ENCODE data around the gene FCGBP.
"Not testable (repeated sequence)": the region's sequence is repeated elsewhere in the genome, so short reads cannot be mapped to it uniquely, and the experiment has no call there.

The FCGBP gene

DNA sequence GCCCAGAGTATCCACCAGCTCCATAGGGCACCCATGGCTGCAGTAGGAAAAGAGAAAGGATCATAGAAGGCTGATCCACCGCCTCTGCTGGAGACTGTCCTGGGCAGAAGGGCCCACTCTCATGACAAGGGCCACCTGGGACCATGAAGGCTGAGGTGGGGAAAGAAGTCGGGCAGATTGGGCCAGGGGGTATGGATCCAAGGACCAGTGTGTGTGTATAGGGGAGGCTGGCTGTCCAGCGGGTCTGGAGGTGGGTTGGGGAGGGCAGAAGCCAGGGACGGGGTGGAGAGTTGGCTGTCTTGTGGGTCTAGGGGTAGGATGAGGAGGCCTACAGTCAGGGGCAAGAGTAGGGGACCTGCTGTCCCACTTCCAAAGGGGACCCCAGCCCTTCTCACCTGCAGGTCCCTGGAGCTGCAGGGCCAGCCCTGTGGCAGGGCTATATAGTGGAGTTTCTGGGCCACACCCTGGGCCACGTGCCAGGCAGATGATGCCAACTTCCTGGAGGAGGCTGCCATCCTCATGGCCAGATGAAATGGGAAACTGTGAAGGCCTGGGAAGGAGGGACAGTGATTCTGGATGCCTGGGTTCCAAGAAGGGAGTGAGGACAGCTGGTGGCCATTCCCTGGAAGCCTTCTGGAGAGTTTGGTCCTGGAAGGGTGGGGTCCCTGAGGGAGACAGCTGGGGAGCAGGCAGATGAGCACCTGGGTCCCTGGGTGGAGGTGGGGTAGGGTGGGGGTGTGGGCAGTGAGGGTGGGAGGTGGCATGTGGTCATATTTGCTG lies at the start of gene FCGBP:
TSS of gene FCGBP (minus strand) at position 51 of the 780 bp plus-strand sequence.
- peak in 2 of 42 donors; percentile 16 to 34 for DNase-seq
- intact Hi-C loops (cut with DNase I): no loop called here

GRCh38 chr19:39983695-39984300 lies 49.4 kb upstream of the FCGBP start:
- intact Hi-C loops (cut with DNase I): no loop called here
- no peak for DNase-seq

DNA sequence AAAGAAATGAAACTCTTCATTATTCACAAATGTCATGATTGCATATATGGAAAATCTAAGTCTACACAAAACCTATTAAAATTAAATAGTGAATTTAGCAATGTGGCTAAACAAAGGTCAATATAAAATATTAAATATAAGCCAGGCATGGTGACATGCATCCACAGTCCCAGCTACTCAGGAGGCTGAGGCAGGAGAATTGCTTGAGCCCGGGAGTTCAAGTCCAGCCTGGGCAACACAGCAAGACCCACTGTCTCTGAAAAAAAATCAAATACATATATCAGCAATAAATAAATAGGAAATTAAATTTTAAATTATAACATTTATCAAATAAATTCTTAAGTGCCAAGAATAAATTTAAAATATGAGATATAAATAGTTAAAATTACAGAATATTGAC lies 48.4 kb upstream of the FCGBP start:
- peak in 1 of 42 donors; percentile 25 for DNase-seq
- intact Hi-C loops (cut with DNase I): no loop called here

- peak in 1 of 42 donors; percentile 16 for DNase-seq
- intact Hi-C loops (cut with DNase I): no loop called here
Measured at GRCh38 chr19:39974377-39975155, 40.1 kb upstream of the FCGBP start.

DNA sequence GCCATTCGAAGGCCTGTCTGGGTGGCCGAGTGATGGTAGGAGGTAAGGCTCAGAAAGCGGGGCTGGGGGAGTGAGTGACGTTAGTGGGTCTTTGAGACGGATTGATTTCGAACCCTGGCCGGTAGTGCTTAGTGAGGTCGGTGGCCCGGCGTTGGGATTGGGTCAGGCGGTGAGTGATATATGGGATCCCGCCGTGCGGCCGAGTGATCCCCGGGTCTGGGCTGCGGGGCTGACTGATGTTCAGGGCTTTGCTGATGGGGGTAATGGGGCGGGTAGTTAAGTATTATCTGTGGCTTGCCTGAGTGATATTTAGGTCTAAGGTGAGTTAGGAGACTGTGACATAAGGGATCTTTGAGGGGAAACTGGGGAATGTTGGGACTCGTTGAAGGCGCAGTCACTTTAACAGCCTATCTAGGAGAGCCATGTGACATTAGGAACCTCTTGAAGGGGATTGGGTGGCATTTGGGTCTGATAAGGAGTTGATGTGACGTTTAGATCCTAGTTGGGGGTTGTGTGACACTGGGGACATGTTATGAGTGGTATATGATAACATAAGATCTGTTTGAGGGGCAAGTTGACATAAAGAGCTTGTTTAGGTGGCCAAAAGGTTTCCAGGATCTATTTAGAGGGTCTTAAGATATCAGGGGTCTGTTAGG lies 37.1 kb upstream of the FCGBP start:
- DNase-seq: peak in 3 of 42 donors; percentile 17 to 46 (median 22)
- intact Hi-C loops (cut with DNase I): loop anchor here (2.0 kb wide), 1 partner anchor 25 kb away; the partner anchor contains the start of gene ZNF546

DNA sequence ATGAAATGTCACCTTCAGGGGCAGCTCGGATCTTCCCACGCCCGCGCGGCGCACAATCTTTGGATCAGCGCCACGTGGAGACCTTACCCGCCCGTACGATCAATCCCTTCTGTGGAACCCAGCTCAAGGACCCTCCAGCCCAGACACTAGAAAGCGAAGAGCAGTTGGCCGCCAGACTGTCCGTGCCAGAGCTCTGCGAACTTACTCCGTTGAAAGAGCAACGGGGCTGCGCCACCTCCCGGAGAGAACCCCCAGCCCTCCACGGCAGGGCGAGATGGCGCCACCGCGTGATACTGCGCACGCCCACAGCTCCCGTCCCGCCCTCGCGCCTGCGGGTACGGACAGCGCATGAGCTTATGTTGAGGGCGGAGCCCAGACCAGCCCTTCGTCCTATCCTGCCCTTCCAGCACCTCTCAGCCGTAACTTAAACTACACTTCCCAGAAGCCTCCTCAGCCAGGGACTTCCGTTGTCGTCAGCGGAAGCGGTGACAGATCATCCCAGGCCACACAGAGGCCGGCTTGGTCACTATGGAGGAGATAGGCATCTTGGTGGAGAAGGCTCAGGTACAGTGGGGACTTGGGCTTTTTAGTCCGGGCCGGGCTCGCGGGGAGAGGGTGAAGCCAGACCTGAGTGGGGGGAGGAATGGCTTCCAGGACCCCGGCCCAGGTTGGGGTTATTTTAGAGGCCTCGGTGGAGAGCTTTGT lies 36.4 kb upstream of the FCGBP start, which contains the start of gene PSMC4:
TSS of gene PSMC4 (plus strand) at position 491 of the 705 bp plus-strand sequence. CDS start at position 529, 38 bp downstream.
- intact Hi-C loops (cut with DNase I): loop anchor here (2.0 kb wide), 1 partner anchor 26 kb away; the partner anchor contains the start of gene ZNF546
- peak; percentile 96 to 100 (median 98) for DNase-seq

- intact Hi-C loops (cut with DNase I): loop anchor here (2.0 kb wide), 1 partner anchor 26 kb away; the partner anchor contains the start of gene ZNF546
- DNase-seq: no peak
Measured at GRCh38 chr19:39970425-39970674, 35.9 kb upstream of the FCGBP start.

DNA sequence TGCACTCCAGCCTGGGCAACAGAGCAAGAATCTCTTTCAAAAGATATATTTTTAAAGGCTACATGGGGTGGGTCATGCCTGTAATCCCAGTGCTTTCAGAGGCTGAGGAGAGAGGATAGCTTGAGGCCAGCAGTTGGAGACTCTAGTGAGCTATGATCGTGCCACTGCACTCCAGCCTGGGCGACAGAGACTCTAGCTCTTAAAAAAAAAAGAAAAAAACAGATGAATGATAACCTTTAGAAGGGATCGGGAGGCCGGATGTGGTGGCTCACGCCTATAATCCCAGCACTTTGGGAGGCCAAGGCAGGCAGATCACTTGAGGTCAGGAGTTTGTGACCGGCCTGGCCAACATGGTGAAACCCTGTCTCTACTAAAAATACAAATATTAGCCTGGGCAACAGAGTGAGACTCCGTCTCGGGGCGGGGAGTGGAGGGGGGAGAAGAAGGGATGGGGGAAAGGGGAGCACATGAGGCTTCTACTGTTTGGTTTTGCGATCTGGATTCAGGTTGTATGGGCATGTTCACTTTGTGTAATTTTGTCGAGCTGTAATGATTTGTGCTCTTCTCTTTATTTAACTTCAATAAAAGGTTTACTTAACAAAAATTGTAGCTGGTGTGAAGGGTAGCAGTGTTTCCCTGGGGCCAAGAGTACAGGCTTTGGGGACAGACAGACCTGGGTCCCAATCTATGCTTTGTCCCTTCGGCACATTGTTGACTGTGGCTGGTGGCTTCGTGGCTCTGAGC lies 35.4 kb upstream of the FCGBP start:
- intact Hi-C loops (cut with DNase I): loop anchor here (2.0 kb wide), 1 partner anchor 27 kb away; the partner anchor contains the start of gene ZNF546
- DNase-seq: peak in 2 of 42 donors; percentile 8 to 35

DNA sequence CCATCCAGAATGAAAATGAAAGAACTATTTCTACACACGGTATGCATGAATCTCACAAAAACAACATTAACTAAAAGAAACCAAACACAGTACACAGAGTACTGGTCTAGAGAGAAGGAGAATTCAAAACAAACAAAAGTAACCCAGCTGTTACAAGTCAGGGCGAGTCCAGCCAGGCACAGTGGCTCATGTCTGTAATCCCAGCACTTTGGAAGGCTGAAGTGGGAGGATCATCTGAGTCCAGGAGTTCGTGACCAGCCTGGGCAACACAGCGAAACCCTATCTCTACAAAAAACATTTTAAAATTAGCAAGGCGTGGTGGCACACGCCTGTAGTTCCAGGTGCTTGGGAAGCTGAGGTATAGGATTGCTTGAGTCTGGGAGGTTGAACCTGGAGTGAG lies 34.8 kb upstream of the FCGBP start:
- intact Hi-C loops (cut with DNase I): no loop called here
- DNase-seq: no peak

DNA sequence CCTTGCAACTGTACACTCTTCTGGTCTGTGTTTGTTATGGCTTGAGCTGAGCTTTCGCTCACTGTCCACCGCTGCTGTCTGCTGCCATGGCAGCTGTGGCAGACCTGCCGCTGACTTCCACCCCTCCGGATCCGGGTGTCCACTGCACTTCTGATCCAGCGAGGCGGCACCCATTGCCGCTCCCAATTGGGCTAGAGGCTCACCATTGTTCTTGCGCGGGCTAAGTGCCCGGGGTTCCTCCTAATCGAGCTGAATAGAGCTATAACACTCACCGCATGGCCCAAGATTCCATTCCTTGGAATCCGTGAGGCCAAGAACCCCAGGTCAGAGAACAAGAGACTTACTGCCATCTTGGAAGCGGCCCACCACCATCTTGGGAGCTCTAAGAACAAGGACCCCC lies 34.4 kb upstream of the FCGBP start:
- intact Hi-C loops (cut with DNase I): no loop called here
- DNase-seq: peak in 1 of 42 donors; percentile 25

- DNase-seq: peak in 1 of 42 donors; percentile 13
- intact Hi-C loops (cut with DNase I): no loop called here
Measured at GRCh38 chr19:39967561-39967960, 33.1 kb upstream of the FCGBP start.

GRCh38 chr19:39966617-39967016 lies 32.2 kb upstream of the FCGBP start:
- intact Hi-C loops (cut with DNase I): no loop called here
- peak in 1 of 42 donors; percentile 1 for DNase-seq

GRCh38 chr19:39963898-39964297 lies 29.5 kb upstream of the FCGBP start:
- intact Hi-C loops (cut with DNase I): no loop called here
- no peak for DNase-seq

GRCh38 chr19:39959407-39959806 lies 25.0 kb upstream of the FCGBP start:
- peak in 1 of 42 donors; percentile 12 for DNase-seq
- intact Hi-C loops (cut with DNase I): not testable (repeated sequence)

GRCh38 chr19:39958942-39959341 lies 24.5 kb upstream of the FCGBP start:
- intact Hi-C loops (cut with DNase I): not testable (repeated sequence)
- peak in 6 of 42 donors; percentile 5 to 41 (median 20) for DNase-seq

GRCh38 chr19:39957886-39958285 lies 23.5 kb upstream of the FCGBP start:
- peak in 1 of 42 donors; percentile 1 for DNase-seq
- intact Hi-C loops (cut with DNase I): not testable (repeated sequence)

DNA sequence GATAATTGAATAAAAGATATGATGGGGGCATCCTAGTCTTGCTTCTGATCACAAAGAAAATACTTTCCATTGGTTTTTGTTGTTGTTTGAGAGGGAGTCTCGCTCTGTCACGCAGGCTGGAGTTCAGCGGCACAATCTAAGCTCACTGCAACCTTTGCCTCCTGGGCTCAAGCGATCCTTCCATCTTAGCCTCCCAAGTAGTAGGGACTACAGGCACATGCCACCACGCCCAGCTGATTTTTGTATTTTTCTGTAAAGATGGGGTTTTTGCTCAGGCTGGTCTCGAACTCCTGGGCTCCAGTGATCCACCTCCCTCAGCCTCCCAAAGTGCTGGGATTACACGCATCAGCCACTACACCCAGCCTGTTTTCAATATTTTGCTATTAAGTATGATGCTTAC lies 19.5 kb upstream of the FCGBP start:
- peak in 2 of 42 donors; percentile 5 to 15 for DNase-seq
- intact Hi-C loops (cut with DNase I): no loop called here

DNA sequence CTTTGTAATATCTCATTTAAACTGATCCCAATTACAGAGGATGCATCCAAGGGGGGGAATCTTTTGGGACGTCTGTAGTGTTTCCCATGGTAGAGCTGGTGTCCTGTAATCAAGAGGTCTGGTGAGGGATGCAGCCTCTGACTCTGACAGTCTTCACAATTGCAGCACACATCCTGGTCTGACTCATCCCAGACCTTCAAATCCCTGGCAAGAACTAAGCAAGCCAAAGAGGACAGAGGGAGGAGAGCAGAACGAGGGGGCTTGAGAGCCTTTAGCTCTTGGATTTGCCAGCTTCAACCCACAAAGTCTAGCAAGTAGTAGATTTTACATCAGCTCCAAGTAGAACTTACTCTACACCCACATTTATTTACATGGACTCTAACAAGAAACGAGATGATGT lies 17.3 kb upstream of the FCGBP start:
- intact Hi-C loops (cut with DNase I): no loop called here
- DNase-seq: peak in 2 of 42 donors; percentile 0 to 1
